ENCODE measurements around the gene C1QTNF7.
A peak's percentile ranks its signal among the peaks of the same experiment; 100 is the strongest.

C1QTNF7 gene

GRCh38 chr4:15416357-15417232 lies 11.2 kb upstream of the C1QTNF7 start:
- DNase-seq: no peak

DNA sequence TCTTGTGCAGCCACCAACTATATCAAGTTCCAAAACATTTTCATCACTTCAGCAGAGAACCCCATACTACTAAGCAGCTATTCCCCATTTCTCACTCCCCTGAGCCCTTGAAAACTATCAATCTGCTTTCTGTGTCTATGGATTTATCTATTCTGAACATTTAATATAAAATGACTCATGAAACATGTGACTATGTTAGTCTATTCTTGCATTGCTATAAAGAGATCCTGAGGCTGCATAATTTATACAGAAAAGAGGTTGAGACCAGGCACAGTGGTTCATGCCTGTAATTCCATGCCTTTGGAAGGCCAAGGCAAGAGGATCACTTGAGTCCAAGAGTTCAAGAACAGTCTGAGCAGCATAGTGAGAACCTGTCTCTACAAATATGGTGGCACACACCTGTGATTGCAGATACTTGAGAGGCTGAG lies 10.6 kb upstream of the C1QTNF7 start:
- DNase-seq: no peak

GRCh38 chr4:15418956-15419355 lies 8.9 kb upstream of the C1QTNF7 start:
- no peak for DNase-seq

DNA sequence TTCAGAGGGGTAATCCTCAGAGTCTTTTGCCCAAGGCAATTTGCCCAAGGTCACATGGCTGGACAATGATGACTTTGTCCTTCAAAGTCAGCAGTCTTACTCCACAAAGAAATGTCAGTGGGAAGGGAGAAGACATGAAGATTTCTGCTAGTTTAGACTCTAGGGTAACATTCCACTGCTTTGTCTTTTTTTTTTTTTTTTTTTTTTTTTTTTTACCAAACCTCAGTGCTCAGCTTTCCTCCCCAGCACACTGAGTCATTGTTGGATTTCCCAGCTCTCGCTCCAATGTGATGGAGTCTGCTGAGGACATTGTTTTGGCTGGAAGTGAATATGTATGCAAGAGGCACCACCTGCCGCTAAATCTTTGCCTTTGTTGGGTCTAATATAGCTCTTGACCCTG lies 7.2 kb upstream of the C1QTNF7 start:
- DNase-seq: no peak

DNA sequence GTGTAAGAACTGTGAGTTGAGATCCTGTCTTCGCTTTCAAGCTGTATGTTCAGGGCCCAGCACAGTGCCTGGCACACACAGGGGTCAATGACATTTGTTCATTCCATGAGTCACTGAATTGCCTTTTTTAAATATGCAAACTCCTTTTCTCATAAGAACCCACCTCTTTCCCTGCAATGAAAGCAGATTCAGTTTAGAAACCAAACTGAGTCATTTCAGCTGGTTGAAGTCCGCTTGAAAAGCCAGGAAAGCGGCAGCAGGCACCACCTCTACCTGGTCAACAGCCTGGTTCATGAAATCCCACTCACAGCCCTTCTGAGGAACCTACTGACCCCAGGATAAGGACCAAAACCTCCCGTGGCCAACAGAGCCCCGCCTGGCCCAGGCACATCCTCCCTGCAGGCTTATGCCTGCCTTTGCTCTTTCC lies 4.5 kb upstream of the C1QTNF7 start:
- DNase-seq: no peak

- no peak for DNase-seq
Observed at GRCh38 chr4:15425520-15425919, 2.3 kb upstream of the C1QTNF7 start.

DNA sequence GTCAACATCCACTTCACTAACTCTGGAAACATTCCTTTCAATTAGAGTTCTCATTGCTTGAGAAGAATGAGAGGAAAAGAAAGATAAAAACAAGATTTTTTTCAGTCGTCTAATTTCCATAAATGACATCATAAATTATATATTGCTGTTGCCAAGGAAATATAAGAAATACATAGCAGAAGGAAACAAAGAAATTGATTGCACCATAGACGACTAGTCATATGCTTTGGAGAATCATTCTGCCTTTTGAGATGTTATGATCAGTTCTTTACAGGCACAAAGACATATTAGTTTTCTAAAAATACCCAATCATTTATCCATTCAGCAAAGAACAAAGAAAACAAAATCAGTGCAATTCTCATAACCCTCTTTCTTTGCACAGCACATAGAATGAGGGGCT lies 672 bp upstream of the C1QTNF7 start:
- DNase-seq: no peak

DNA sequence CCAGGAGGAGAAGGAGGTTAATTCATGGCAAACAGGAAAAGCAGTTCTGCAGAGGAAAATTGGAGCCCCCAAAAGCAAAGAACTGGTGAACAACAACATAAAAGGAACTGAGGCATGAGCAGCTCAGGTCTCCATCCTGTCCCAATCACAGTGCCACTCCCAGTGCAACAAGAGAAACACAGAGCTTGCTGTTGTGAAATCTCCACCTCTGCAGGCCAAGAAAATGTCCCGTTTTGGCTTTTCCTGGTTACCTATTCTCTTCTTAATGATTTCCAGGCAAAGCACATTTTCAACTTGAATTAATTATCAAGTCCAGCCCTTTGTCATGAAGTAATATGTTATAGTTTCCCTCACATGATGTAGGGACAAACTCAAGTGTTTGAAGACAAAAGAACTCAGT lies 778 bp downstream of the C1QTNF7 start:
- no peak for DNase-seq

- no peak for DNase-seq
Observed at GRCh38 chr4:15434091-15434490, 6.3 kb downstream of the C1QTNF7 start.

DNA sequence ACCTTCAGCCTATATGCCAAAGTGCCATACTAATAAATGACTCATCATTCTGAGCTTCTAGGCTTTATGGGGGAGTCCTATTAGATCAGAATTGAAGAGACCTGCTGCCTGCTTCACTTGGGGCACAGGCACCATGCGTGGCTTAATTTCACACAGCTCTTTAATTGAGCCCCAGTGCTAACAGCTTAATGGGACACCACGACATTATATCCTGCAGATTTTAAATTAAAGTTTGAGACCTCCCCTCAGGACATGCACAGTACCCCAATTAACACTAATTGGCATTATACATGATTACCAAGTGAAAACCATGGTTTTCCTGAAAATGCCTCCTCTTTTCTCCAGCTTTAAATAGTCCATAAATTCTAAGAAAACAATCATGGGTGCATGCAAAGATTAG lies 6.8 kb downstream of the C1QTNF7 start:
- DNase-seq: no peak

DNA sequence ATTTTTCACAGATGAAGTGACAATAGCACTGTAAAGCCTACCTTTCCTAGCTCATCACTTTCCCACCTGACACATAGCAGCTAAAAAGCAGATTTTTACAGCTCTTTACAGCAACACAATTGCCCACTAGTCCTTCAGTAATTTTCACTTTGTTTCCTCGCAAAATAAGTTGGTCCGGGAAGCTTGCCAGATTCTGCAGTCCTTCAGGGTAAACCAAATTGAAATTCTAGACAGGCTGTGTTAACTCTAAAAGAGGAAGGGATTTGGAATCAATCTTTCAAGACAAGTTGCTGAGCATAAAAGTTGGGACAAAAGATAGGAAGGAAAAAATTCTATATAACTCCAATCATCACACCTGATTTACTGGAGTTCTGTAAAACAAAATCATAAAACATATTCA lies 8.7 kb downstream of the C1QTNF7 start:
- no peak for DNase-seq

DNA sequence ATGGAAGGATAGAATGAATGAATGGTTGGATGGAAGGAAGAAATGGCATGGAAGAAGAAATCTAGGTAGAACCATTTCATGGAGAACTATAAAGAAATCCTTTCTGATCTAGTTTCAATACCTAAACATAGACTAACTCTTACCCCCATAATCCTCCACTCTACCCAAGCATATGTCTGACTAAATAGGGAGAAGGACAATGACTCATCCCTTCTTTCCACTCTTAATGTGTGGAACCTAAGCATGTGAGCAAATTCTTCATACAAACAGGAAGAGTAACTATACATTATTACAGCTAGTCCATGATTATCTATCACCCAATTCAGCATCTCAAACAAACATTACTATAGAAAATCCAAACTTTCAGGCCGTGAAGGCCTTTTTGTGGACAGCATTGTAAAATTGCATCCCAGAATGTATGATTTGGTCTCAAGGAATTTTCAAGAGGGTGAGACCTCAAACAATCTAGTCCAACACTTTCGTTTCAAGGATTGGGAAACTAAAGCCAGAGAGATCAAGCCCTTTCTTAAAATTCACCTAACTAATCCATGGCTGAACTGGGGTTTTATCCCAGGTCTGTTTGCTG lies 11.2 kb downstream of the C1QTNF7 start:
- DNase-seq: no peak

GRCh38 chr4:15443371-15444160 lies 15.7 kb downstream of the C1QTNF7 start:
- no peak for DNase-seq

DNA sequence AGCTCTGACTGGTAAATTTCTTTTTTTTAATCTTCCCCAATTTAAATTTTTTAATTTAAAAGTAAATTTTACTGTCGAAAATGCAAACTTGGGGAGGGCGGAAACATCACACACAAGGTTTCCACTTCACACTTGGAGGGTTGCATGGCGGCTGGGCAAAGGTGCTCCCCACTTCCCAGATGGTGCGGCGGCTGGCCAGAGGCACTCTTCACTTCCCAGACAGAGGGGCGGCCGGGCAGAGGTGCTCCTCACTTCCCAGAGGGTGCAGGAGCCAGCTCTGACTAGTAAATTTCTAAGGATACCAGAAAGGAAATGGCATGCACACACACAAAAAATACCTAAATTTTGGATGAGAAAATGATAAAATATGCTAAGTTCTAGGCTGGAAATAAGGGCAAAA lies 16.4 kb downstream of the C1QTNF7 start:
- no peak for DNase-seq

GRCh38 chr4:15444879-15445547 lies 17.2 kb downstream of the C1QTNF7 start:
- DNase-seq: no peak

DNA sequence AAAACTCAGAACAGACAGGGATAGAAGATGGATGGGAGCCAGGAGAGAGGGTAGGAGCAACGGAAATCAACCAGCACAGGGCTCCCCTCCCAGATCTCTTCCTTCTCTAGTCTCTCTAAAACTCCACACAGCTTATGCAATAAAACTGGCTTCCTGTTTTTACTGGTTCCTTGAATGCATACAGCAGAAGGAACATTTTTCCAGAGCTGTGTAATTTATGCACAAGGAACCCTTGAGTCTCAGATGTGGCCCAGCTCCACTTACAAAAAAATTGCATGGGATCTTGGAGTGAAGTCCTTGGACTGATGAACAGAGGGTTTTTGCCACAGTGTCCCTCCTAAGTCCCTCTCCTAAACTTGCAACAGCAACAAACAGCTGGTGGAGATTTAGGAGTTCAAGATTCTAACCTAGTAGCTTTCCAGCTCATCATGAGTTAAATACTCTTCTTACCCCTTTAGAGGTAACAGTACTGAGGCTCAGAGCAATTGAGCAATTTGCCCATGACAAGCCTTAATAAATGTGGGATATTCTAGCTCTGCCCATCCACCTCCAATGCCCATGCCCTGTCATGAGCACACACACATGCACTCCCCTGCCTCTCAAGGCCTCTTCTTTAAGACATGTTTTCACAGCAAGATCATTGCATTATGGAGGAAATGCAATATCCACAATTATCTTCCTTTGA lies 23.5 kb downstream of the C1QTNF7 start:
- no peak for DNase-seq

DNA sequence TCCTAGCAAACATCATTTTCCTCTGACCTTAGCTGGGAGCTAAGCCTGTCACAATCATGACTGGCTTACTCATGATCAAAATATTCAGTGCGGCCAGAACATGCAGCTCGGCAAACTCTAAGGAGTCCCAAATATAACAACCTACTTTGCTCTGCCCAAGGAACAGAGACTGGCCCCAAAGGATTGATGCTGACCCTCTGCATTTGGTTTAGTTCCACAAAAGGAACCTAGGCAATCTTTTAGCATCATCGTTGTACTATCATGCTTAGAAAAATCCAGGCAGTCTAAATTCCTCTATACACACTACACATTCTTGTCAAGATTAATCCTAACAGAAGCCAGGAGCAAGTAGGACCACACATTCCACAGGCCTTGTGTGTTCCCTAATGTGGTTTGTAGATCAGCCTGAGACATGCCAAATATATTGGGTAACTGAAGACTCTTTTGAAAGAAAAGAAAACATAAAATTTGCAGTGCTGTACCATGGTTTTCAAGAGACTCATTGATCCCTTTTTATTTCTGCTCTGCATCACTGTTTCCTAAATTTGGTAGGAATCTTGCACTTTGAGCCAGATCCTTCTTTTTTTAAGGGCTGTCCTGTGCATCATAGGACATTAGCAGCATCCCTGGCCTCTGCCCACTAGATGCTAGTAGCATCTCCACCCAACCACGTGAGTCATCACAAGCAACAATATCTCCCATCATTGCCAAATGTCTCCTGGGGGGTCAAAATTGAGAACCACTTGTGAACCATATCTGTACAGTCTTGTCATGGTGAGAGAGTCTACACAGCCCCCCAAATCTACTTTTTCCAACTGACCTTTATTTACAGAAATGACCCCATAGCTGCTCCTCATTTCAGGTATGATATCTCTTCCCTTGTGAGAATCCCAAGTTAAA lies 24.3 kb downstream of the C1QTNF7 start:
- no peak for DNase-seq

DNA sequence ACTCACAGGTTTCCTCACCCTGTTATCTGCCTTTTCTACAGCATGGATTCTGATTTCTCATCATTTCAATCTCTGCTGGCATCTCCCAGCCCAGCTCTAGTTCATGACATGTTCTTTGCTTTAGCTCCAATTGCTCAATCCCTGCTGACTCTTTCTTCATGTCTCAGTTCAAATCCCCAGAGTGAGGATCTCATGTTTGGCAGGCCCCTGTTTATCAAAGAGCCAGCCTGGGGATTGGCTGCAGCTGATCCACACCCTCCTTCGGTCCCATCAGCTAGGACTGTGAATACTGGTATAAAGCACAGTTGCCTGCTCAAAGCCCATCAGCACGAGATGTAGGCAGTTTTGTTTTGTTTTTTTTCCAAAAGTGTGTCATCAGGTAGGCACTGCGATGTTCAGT lies 27.5 kb downstream of the C1QTNF7 start:
- DNase-seq: no peak

GRCh38 chr4:15457406-15458201 lies 29.8 kb downstream of the C1QTNF7 start:
- peak; percentile 33 for DNase-seq

GRCh38 chr4:15458616-15459015 lies 30.8 kb downstream of the C1QTNF7 start:
- no peak for DNase-seq

DNA sequence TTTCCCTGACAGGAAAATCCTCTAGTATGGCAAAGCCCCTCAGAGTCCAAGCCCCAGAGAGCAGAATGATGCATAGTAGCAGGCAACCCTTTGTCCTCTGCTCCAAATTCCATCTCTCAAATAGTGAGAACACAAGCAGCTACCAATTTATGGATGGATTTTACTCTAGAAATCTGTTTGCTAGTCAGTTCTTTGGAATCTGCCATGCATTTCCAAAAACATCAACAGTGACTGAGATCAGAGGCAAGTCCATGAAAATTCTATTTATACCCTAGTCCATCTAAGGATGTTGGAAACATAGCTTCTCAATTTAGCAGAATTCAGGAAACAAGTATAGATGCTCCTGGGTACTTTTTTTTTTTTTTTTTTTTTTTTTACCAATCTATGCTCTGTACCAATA lies 31.9 kb downstream of the C1QTNF7 start:
- DNase-seq: no peak

Data from hematopoietic multipotent progenitor cell treated with erythropoietin and hydrocortisone succinate and interleukin-3 and kit ligand, for 8 days (in vitro differentiated cells).